ENCODE results near the gene UNC13A.

Gene UNC13A

DNA sequence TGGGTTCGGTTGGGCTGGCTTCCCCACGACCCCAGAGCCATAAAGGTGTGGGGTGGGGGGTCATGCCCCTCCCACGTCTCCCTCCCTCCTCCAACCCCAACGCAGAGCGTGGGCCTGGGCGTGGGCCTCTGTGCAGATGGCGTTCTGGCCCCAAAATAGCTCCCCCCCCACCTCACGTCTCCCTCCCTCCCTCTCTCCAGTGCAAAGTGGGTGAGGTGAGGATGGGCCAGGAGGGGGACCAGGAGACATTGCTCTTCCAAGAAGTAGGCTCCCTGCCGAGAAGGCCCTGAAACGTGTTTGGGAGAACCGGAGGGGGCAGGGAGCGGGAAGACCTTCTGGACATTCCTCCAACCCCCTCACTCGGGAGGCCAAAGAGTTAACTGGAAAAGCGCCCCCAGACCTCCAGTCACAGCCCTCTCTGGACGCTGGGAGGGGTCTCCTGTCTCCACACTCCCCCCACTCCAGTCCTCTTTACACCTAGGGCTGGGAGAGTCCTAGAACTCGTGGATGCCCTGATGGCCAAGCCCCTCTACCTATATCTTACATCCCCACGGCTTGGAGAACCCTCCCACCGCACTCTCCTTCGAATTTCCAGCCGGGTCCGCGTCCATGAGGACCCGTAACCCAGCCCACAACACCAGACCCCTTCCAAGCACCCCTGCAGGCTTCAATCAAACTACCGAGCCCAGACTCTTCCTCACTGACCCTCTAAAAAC is 855 bp downstream of the UNC13A start:
- H3K4me3 ChIP-seq (ENCODE audit: low read depth, low read length) = no peak overlapping the region
- TF ChIP-seq, protein P1, sequence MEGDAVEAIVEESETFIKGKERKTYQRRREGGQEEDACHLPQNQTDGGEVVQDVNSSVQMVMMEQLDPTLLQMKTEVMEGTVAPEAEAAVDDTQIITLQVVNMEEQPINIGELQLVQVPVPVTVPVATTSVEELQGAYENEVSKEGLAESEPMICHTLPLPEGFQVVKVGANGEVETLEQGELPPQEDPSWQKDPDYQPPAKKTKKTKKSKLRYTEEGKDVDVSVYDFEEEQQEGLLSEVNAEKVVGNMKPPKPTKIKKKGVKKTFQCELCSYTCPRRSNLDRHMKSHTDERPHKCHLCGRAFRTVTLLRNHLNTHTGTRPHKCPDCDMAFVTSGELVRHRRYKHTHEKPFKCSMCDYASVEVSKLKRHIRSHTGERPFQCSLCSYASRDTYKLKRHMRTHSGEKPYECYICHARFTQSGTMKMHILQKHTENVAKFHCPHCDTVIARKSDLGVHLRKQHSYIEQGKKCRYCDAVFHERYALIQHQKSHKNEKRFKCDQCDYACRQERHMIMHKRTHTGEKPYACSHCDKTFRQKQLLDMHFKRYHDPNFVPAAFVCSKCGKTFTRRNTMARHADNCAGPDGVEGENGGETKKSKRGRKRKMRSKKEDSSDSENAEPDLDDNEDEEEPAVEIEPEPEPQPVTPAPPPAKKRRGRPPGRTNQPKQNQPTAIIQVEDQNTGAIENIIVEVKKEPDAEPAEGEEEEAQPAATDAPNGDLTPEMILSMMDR (IDR thresholded peaks at IDR 0.05; ENCODE audit: low read depth, low read length) = no peak

DNA sequence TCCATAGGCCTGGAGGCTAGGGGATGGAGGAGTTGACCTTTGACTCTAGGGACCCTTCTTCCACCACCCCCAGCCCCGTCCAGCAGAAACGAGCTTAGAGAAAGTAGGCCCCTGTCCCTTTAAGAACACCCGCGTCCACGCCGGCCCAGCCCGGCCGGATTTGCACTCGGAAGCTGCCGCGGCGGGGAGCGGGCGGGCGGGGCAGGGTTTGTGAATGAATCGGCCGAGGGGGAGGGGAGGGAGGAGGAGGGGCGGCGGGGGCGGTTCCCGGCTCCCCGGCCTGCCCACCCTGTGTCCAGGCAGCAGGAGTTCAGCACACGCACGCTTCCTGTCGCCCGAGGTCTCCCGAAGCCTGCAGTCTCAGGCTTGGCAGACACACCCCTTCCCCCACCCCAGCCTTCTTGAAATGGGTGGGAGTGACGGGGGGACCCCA is 1.5 kb downstream of the UNC13A start:
- no peak overlapping the region for H3K4me3 ChIP-seq (ENCODE audit: low read depth, low read length)
- TF ChIP-seq, protein P1 (IDR thresholded peaks at IDR 0.05; ENCODE audit: low read depth, low read length) = no peak

DNA sequence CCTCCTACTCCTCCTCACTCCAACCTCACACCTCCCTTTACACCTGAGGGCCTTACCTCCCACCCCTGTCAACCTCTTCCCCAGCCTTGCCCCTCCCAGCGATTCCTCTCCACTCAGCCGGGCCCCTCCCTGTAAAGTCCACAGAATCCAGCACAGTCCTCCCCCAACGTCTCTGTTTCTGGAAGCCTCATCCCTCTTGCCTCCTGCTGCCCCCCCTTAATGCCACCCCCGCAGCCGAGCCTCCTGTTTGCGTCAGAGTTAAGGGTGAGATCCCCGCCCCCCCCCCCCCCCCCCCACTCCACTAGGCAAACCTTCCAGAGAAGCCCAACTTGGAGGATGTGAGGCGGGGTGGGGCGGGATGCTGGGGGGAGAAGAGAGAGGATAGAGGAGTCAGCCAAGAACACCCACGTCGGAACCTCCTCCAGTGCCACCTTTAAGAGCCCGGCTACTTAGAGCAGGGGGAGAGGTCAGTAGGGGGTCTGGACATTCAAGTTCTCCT is 2.1 kb downstream of the UNC13A start:
- no peak overlapping the region for H3K4me3 ChIP-seq (ENCODE audit: low read depth, low read length)
- TF ChIP-seq, protein P1 (IDR thresholded peaks at IDR 0.05; ENCODE audit: low read depth, low read length) = no peak

DNA sequence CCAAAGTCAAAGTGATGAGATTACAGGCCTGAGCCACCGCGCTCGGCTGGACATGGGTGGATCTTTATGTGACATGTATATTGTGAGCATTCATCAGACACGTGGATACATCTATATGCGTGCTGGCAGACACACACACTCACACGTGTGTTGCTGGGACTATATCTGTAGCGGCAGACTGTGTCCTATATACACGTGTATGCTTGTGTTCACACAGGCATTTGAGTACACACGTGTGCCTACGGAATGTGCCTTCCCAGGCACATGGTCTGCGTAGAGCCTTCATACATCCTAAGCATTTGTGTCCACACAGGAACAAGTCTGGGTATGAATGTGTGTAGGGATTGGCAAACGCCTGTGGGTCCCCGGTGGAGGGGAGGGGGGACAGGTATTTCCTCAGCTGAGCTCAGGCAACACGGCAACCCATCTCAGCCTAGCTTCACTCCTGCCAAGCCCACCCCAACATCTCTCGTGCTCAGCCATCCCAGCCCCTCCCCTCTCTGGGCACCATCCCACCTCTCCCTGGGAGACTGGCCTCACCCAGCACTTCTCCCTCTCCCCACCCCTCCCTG is 2.6 kb downstream of the UNC13A start:
- no peak overlapping the region for H3K4me3 ChIP-seq (ENCODE audit: low read depth, low read length)
- TF ChIP-seq, protein P1 (IDR thresholded peaks at IDR 0.05; ENCODE audit: low read depth, low read length) = no peak

DNA sequence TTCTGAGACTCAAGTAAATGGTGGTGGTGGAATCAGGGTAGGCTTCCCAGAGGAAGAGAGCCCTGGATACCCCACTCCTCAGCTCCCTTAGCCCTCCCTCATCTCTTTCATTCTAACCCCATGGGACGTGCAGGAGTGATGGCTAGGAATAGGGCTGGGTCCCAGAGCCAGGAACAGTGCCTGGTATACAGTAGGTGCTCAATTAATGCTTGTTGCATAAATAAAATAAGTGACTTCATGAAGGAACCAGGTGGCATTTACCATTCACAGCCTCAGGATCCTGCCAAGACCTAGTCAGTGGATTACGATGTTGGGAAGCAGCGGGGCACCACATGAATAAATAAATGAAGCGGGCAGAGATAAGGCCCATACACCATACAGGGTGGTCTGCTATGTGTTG is 3.9 kb downstream of the UNC13A start:
- TF ChIP-seq, protein P1 (IDR thresholded peaks at IDR 0.05; ENCODE audit: low read depth, low read length) = no peak
- no peak overlapping the region for H3K4me3 ChIP-seq (ENCODE audit: low read depth, low read length)

DNA sequence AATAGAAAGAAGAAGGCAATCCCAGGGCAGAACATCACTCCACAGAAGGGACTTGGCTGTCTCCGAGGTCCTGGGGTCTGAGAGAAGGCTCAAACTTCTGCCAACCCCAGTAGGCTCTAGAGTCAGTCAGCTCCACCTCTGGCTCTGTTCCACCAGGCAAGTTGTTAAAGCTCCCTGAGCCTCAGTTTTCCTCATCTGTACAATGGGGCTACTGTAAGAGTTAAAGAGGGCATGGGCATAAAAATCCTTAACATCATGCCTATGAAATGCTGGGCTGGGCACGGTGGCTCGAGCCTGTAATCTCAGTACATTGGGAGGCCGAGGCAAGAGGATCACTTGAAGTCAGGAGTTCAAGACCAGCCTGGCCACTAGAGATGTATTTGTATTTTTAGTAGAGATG is 5.1 kb downstream of the UNC13A start:
- TF ChIP-seq, protein P1 (IDR thresholded peaks at IDR 0.05; ENCODE audit: low read depth, low read length) = no peak
- H3K4me3 ChIP-seq (ENCODE audit: low read depth, low read length) = no peak overlapping the region

DNA sequence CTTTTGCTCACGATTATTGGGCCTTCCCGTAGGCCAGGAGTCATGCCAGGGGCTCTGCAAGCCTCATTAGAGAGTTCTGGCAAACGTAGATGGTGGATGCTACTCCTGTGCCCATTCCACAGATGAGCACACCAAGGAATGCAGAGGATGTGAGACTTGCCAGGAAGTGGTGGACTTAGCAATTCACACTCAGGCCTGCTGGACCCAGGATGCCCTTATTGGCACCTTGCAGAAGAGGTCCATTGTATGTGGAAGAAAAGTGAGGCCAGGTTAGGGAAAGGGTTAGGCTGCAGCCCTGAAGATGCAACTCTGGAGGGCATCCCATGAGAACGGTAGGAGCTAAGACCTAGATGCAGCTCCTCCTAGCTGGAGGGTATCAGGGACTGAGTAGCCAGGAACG is 5.9 kb downstream of the UNC13A start:
- TF ChIP-seq, protein P1 (IDR thresholded peaks at IDR 0.05; ENCODE audit: low read depth, low read length) = no peak
- no peak overlapping the region for H3K4me3 ChIP-seq (ENCODE audit: low read depth, low read length)

Data from WI38 (cell line).